AG04449 (cell line): ENCODE data around the gene OTOP2.

Experiments used
- CTCF ChIA-PET: fragments of 350-600 bp; formaldehyde crosslinking; extraction: SDS; loops from one replicate; lab custom pipeline; 2021; ENCODE audit warnings: antibody characterized with exemption; lab: Yijun Ruan, JAX
- POLR2A ChIA-PET: fragments of 400-600, 350-600 bp; formaldehyde crosslinking; extraction: SDS; loops from one replicate; lab custom pipeline; 2020; ENCODE audit warnings: antibody characterized with exemption, inconsistent platforms; lab: Yijun Ruan, JAX
- DNase-seq: peaks from one replicate; pipeline ENCODE4 v3.0.0-alpha.2; 2010; ENCODE audit warnings: low read depth, low spot score
- H3K4me3 ChIP-seq: 2 replicates; pipeline ENCODE4 v1.5.1; 2011; ENCODE audit warnings: low read depth, mild to moderate bottlenecking, control low read depth, low read length
- TF ChIP-seq, protein P1 (sequence below): IDR thresholded peaks from one replicate; pipeline ENCODE4 v1.5.1; 2011; ENCODE audit warnings: mild to moderate bottlenecking, moderate library complexity, low read length, control low read depth, inconsistent platforms; ENCODE audit not compliant: insufficient read depth; ENCODE audit errors: missing control alignments

OTOP2 gene

DNA sequence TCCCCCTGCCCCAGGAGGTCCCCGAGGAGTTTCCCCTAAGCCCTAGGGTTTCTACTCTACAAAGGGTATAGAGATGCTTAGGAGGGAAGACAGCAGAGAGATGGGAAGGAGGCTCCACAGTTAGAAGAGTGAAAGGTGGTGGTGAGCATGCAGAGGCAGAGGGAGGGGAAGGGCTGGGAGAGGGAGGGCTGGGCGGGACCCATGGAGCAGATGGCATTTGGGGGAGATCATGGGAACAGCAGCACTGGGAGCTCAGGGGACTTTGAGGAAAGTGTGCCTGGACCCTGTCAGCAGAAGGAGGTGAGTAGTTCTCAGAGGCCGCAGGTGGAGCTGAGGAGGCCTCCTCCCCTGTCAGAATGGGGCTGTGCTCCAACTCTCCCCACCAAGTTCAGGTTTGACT lies 11.0 kb downstream of the OTOP2 start:
- no peak for DNase-seq
- no peak overlapping the region for H3K4me3 ChIP-seq
- POLR2A ChIA-PET, result no interaction called here
- CTCF ChIA-PET, result interaction anchor here (1.0 to 3.7 kb wide), 2 partner anchors 12 to 23 kb away, joined by 3 to 19 read pairs; partner anchors contain the start of gene USH1G
- TF ChIP-seq, protein P1, sequence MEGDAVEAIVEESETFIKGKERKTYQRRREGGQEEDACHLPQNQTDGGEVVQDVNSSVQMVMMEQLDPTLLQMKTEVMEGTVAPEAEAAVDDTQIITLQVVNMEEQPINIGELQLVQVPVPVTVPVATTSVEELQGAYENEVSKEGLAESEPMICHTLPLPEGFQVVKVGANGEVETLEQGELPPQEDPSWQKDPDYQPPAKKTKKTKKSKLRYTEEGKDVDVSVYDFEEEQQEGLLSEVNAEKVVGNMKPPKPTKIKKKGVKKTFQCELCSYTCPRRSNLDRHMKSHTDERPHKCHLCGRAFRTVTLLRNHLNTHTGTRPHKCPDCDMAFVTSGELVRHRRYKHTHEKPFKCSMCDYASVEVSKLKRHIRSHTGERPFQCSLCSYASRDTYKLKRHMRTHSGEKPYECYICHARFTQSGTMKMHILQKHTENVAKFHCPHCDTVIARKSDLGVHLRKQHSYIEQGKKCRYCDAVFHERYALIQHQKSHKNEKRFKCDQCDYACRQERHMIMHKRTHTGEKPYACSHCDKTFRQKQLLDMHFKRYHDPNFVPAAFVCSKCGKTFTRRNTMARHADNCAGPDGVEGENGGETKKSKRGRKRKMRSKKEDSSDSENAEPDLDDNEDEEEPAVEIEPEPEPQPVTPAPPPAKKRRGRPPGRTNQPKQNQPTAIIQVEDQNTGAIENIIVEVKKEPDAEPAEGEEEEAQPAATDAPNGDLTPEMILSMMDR, result no peak

DNA sequence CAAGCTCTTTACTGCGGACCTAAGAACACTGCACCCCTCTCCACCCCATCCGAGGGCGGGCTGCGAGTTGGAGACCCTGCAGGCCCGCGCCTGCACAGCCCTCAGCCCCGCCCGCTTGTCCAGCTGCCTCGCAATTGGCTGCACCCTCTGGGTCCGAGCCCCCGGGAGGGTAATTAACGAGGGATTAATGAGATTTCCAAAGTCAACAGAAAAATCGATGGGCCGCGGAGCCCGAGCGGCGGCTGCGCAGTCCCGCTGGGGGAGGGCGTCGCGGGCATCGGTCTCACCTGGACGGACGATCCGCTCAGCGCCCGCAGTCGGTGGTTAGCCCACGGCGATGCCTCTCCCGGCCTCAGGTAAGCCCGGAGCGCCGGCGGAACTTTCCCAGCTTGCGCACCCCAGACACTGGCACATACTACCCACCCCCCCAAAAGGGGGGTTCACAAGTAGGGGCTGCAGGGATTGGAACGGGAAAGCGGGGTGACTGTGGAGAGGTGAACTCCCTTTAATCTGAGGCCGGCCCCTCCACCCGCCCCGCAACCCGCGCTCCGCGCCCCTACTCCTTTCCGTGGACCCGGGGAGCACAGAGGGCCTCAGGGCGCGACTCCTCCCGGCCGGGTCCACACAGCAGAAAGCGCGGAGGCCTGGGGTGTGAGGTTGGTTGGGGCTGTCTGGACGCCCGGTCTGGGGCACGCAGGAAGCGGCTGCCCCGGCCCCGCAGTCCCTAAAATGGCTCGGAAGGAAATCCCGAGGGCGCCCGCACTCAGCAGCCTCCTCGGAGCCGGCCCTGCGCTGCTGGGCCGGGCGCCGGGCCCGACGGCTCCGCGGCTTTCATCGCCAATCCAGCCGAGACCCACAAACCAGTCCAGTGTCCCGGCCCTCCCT lies 11.8 kb downstream of the OTOP2 start, which contains the start of gene OTOP3:
Gene OTOP3, plus strand, starts transcription at position 314 of the 885 bp plus-strand sequence. Its CDS starts 24 bp downstream, at position 338.
- ChIA-PET POLR2A (no interaction called here), CTCF (interaction anchor here (1.0 to 3.7 kb wide), 2 partner anchors 13 to 22 kb away, joined by 3 to 19 read pairs; partner anchors contain the start of gene USH1G)
- H3K4me3 ChIP-seq, result no peak within 1 kb of the TSS
- no peak for DNase-seq
- TF ChIP-seq, protein P1, result no peak

DNA sequence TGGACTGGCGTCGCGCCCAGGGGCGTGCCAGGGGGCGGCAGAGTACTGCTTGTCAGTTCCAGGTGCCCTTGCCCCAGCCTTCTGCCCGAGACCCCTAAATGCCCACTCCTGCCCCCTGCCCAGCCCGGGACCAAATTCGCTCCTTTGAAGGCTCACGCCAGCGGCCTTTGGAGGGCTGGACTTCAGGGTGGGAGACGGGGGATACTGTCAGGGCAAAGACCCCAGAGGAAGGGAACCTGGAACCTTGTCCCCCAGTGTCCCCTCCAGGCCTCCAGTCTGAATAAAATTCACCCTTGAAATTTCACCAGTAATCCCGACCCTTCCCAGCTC lies 12.4 kb downstream of the OTOP2 start:
- no peak overlapping the region for H3K4me3 ChIP-seq
- CTCF ChIA-PET, result no interaction called here
- POLR2A ChIA-PET, result no interaction called here
- TF ChIP-seq, protein P1, result no peak
- no peak for DNase-seq

DNA sequence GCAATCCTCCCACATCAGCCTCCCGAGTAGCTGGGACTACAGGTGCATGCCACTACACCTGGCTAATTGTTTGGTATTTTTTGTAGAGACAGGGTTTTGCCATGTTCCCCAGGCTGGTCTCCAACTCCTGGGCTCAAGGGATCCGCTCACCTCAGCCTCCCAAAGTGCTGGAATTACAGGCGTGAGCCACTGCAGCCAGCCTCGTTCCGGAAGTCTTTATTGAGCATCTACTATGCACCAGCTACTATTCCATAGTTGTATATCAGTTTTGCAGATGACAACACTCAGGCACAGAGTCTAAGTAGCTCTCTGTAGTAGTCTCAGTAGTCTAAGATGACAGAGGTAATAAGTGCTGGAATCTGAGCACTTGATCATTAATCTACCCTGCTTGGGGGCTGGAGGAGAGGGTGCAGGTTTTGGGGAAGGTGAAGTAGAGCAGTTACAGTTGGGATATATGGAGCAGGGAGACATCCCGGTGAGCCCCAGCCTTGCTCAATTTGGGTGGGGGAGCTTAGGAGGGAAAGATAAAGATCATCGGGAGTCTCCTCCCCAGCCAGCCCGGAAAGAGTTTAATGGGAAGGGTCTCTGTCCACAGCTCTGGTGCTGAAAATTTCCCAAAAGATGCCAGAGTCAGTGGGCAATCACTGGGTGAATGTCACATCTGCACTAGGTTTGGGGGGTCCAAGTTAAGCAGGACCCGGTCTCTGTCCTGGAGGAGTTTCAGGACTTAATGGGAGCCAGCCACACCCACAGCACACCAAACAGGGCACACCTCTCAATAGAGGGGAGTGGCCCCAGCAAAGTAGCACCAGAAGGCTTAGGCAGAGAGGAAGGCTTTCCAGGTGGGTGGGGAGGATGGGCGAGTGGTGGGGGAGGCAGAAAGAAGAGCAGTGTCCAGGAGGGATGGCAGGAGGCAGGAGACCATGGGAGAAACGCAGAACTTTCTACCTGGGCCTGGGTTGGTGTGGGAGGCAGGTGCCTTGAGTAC lies 13.3 kb downstream of the OTOP2 start:
- CTCF ChIA-PET, result interaction anchor here (1.0 to 2.8 kb wide), 3 partner anchors 13 to 24 kb away, joined by 3 to 11 read pairs (median 7); partner anchors contain the start of gene OTOP2

DNA sequence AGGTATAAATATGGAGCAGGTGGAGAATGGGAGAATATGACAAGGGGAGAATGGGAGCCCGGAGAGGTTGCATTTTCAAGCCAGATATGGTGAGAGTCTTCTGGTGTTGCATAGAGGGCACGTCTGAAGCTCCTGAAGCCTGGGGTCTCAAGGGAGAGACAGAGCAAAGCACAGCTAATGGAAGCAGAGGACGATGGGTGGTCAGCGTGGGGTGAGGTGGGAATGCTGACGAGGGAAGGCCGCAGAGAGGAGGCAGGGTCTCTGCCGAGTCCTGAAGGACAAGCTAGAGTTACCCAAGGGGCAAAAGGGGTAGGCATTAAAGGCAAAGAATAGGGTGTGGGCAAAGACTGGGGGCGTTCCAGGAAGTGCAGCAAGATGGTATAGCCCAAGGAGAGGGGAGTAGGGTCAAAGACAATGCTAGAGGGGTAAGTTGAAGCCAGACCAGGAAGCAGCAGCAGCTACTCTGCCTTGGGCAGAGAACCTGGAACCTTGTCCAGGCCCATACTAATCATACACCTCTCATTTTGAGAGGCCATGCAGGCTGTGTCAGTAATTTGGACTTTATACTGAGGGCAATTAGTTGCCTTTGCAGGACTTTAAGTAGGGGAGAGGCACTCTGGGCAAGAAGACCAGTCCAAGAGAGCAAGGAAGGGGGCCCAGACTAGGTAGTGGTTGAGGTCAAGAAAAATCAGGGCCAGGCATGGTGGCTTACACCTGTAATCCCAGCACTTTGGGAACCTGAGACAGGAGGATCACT lies 14.3 kb downstream of the OTOP2 start:
- ChIA-PET POLR2A (no interaction called here), CTCF (interaction anchor here (2.1 to 2.8 kb wide), 2 partner anchors 20 to 23 kb away, joined by 7 to 11 read pairs; no protein-coding TSS in a partner anchor)
- DNase-seq, result no peak
- TF ChIP-seq, protein P1, result no peak
- H3K4me3 ChIP-seq, result no peak overlapping the region

More for the DNA sequence above, 13.3 kb downstream of the OTOP2 start:
- TF ChIP-seq, protein P1, result no peak
- DNase-seq, result no peak
- POLR2A ChIA-PET, result no interaction called here
- H3K4me3 ChIP-seq, result no peak overlapping the region
